ENCODE results near the gene VAMP5.

GRCh38 chr2:85550486-85550885, 33.7 kb upstream of the VAMP5 start:
- TF ChIP-seq CTCF (IDR thresholded peaks at IDR 0.05; ENCODE audit: poor library complexity) (no peak), EZH2 (IDR thresholded peaks at IDR 0.05; ENCODE audit: borderline replicate concordance) (no peak), EZH2phosphoT487 (IDR thresholded peaks at IDR 0.05; ENCODE audit: low read depth, severe bottlenecking, unreplicated experiment) (no peak)

Data from hepatocyte (in vitro differentiated cells).